ENCODE measurements around the gene EVI2A. TPM values are rescaled to one million over a fixed set of nuclear protein-coding genes. Genes with fewer than 3 reads are reported as not detected.
"Not testable (repeated sequence)": the region's sequence is repeated elsewhere in the genome, so short reads cannot be mapped to it uniquely, and the experiment has no call there.

EVI2A gene
- polyA plus RNA-seq, 4 donors: 1.4 to 1.9 (median 1.6) TPM

GRCh38 chr17:31313982-31314781 lies 7.2 kb downstream of the EVI2A start, which contains the start of gene EVI2B:
Gene EVI2B (minus strand): TSS chr17:31314054. CDS start chr17:31305609, 8,445 bp downstream.
- no peak for DNase-seq (ENCODE audit: low read depth in 4 of 4, low spot score in 3 of 4)

DNA sequence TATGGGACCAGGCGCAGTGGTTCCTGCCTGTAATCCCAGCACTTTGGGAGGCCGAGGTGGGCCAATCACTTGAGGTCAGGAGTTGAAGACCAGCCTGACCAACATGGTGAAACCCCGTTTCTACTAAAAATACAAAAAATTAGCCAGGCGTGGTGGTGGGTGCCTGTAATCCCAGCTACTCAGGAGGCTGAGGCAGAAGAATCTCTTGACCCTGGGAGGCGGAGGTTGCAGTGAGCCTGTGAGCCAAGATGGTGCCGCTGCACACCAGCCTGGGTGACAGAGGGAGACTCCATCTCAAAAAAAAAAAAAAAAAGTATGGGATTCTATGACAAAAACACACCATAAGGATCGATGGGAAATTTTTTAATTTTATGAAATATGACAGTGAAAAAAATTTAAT lies 9.2 kb downstream of the EVI2A start:
- DNase-seq (ENCODE audit: low read depth in 4 of 4, low spot score in 3 of 4): not testable (repeated sequence)

- DNase-seq (ENCODE audit: low read depth in 4 of 4, low spot score in 3 of 4): no peak
These were observed 9.9 kb downstream of the EVI2A start for GRCh38 chr17:31311526-31311925.

- DNase-seq (ENCODE audit: low read depth in 4 of 4, low spot score in 3 of 4): no peak
These were observed 10.5 kb downstream of the EVI2A start for GRCh38 chr17:31310886-31311285.

GRCh38 chr17:31310260-31310659 lies 11.2 kb downstream of the EVI2A start:
- DNase-seq (ENCODE audit: low read depth in 4 of 4, low spot score in 3 of 4): no peak

DNA sequence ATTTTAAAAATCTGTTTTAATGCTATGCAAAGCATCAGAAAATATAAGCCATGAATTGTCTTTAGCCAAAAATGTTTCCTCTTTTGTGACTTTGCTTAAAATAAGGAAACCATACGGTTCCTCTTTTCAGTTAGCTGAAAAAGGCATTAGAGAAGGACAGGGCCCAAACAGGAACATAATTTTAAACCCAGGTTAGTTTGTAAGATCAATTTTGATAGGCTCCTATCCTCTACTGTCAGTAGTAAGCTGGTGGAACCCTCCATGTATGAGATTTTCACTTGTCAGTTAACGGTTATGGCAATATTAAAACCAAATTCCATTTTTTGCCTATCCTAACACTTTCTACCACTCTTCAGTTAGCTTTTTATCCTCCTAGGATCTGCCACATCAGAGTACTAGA lies 11.9 kb downstream of the EVI2A start:
- DNase-seq (ENCODE audit: low read depth in 4 of 4, low spot score in 3 of 4): no peak

GRCh38 chr17:31308372-31309334 lies 12.8 kb downstream of the EVI2A start:
- DNase-seq (ENCODE audit: low read depth in 4 of 4, low spot score in 3 of 4): no peak

- DNase-seq (ENCODE audit: low read depth in 4 of 4, low spot score in 3 of 4): no peak
These were observed 13.8 kb downstream of the EVI2A start for GRCh38 chr17:31307640-31308039.

DNA sequence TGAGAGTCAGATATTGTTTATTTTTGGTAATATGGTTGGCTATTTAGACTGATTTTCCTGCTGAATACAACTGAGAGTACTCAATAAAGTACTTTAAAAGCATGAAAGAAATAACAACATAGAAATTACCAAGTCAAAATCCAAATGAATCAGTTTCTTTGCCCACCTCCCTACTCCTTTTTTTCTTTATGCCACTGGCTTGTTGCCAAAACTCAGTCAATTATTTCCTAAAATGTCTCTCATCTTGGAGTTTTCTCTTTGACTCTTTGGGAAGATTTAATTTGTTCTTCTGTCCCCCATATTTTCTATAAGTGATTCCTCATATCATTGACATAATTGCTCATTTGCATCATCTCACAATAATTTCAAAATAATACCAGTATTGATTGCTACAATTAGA lies 21.8 kb downstream of the EVI2A start:
- DNase-seq (ENCODE audit: low read depth in 4 of 4, low spot score in 3 of 4): peak in 1 of 4 donors; percentile 2

GRCh38 chr17:31297090-31297489 lies 24.3 kb downstream of the EVI2A start, which contains the start of gene OMG:
Gene OMG (minus strand): TSS chr17:31297239. CDS start chr17:31296331, 908 bp downstream.
- no peak for DNase-seq (ENCODE audit: low read depth in 4 of 4, low spot score in 3 of 4)

- no peak for DNase-seq (ENCODE audit: low read depth in 4 of 4, low spot score in 3 of 4)
These were observed 25.3 kb downstream of the EVI2A start for GRCh38 chr17:31296142-31296541.

- DNase-seq (ENCODE audit: low read depth in 4 of 4, low spot score in 3 of 4): no peak
These were observed 25.9 kb downstream of the EVI2A start for GRCh38 chr17:31295489-31295871.

DNA sequence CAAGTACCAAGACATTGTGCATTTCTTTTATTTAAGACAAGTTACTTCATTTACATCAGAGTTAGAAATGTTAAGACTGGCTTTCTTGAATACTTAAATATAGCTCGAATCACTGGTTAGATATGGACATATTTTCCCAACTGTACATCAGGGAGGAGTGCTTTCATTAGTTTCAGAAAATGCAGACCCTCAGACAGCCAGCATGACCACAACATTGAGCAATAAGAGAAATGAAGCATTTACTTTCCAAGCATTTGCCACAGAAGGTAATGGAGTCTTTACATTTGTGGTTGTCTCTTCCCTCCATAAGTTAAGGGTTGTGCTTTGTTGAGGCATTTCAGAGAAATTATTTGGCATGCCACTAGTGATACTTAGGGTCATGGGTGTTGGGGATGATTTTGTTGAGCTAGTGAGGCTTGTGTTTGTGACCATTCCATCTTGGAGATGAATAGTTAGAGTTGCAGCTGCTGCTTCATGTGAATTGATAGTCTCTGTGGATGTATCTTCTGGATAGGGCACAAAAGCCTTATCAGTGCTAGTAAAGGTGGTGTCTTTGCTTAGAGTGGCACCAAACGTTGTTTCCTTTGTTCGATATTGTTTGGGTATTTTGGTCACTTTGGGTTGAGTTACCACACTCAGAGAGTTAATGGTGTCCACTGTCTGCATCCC lies 26.5 kb downstream of the EVI2A start:
- DNase-seq (ENCODE audit: low read depth in 4 of 4, low spot score in 3 of 4): no peak

DNA sequence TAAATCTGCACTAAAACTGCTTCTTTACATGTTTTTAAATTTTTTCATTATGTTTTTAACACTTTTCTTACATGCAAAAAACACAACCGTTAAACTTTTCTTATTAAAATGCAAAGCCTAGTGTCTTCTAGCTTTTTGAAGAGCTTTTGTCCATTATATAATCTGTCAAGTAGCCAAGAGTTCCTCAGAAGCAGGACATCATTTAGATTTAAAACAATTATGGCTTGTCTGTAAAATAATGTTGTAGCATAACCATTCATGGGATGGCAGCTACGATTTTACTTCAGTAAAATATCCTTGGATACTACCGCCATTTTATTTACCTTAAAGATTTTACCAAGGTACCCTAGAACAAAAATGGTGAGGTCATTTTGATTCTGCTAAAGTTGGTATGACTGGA lies 27.2 kb downstream of the EVI2A start:
- no peak for DNase-seq (ENCODE audit: low read depth in 4 of 4, low spot score in 3 of 4)

GRCh38 chr17:31293581-31293980 lies 27.8 kb downstream of the EVI2A start:
- DNase-seq (ENCODE audit: low read depth in 4 of 4, low spot score in 3 of 4): no peak

DNA sequence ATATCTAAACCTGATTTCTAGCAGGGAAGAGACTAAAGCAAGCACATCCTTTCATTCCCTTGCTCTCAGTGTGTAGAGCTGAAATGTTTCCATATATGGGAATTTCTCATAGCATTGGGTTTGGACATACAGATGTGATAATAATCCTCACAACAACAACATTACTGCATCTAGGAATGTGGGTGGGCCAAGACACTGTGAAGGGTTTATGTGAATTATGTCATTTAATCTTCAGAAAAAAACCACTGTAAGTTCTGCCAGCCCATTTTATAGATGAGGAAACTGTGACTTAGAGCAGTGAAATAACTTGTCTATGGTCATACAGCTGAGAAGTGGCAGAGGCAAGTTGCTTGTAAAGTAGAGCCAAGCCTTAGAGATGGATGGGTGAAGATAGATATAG lies 29.6 kb downstream of the EVI2A start:
- DNase-seq (ENCODE audit: low read depth in 4 of 4, low spot score in 3 of 4): no peak

- DNase-seq (ENCODE audit: low read depth in 4 of 4, low spot score in 3 of 4): no peak
These were observed 31.6 kb downstream of the EVI2A start for GRCh38 chr17:31289790-31290189.

GRCh38 chr17:31287932-31288331 lies 33.5 kb downstream of the EVI2A start:
- DNase-seq (ENCODE audit: low read depth in 4 of 4, low spot score in 3 of 4): not testable (repeated sequence)

DNA sequence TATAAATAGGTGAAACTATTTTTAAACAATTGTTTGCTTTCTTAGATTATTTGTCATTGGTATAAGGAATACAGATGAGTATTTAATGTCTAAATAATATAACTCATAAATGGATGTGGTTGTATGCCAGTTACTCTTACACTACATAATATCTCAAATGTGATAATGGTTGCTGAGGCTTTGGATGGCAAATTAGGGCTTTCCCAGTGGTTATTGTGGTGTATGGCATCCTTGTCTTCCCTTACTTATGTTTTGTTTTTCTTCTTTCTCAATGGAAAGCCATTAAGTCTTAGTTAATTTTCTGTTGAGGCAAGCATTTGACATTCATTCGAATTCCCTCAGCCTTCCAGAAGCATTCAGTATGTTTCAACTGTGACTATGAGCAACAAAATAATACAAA lies 34.8 kb downstream of the EVI2A start:
- no peak for DNase-seq (ENCODE audit: low read depth in 4 of 4, low spot score in 3 of 4)

DNA sequence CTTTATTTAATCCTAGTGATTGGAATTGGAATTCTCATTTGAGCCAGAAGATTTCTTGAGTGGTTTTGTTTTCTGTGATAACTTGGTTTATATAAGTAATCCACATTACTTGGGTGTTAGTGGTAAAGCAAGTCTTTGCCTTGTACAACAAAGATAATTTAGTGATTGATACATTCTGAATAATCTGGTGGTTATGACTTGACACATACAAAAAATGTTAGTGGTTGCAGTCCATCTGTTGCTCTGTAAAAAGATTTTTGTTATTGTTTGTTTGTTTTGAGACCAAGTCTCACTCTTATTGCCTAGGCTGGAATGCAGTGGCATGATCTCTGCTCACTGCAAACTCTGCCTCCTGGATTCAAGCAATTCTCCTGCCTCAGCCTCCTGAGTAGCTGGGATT lies 37.6 kb downstream of the EVI2A start:
- DNase-seq (ENCODE audit: low read depth in 4 of 4, low spot score in 3 of 4): no peak

DNA sequence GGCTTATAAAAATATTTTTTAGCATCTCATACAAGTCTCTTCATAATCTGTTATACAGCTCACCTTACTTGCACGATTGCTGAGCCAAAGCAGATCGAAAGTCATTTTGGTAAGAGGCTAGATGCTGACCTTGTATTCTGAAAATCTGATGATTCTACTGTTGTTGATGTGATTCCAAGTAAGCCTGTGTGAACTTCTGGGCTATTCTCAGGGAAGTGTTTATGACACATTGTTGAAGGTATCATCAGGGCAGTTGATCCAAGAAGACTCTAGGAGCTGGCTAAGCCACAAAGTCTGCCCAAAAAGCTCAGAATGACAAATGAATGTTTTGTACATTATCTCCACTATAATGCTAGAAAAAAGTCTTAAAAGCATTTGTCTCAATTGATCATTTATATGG lies 40.4 kb downstream of the EVI2A start:
- no peak for DNase-seq (ENCODE audit: low read depth in 4 of 4, low spot score in 3 of 4)

All from right renal pelvis (tissue), 4 donors.